GM19455 (cell line): ENCODE results near the gene NCKAP5.

Source experiments
- ATAC-seq: cut with Tn5 transposase; IDR thresholded peaks from one replicate; pipeline ENCODE4 v1.9.1; 2021; ENCODE audit not compliant: unreplicated experiment

NCKAP5 gene

GRCh38 chr2:133122529-133122928, 445.7 kb downstream of the NCKAP5 start:
- ATAC-seq: no peak

GRCh38 chr2:133120310-133120709, 448.0 kb downstream of the NCKAP5 start:
- no peak for ATAC-seq

GRCh38 chr2:133110201-133110600, 458.1 kb downstream of the NCKAP5 start:
- no peak for ATAC-seq

GRCh38 chr2:133109772-133110171, 458.5 kb downstream of the NCKAP5 start:
- no peak for ATAC-seq

GRCh38 chr2:133107058-133107815, 461.0 kb downstream of the NCKAP5 start:
- ATAC-seq: no peak

- no peak for ATAC-seq
These were observed 463.4 kb downstream of the NCKAP5 start for GRCh38 chr2:133104871-133105270.

- ATAC-seq: no peak
These were observed 469.5 kb downstream of the NCKAP5 start for GRCh38 chr2:133098787-133099186.

- no peak for ATAC-seq
These were observed 470.6 kb downstream of the NCKAP5 start for GRCh38 chr2:133097666-133098065.

- ATAC-seq: no peak
These were observed 475.7 kb downstream of the NCKAP5 start for GRCh38 chr2:133092571-133092970.

- ATAC-seq: no peak
These were observed 477.9 kb downstream of the NCKAP5 start for GRCh38 chr2:133090358-133090757.

GRCh38 chr2:133086176-133086575, 482.1 kb downstream of the NCKAP5 start:
- no peak for ATAC-seq

- no peak for ATAC-seq
These were observed 482.6 kb downstream of the NCKAP5 start for GRCh38 chr2:133085646-133086045.

- no peak for ATAC-seq
These were observed 486.2 kb downstream of the NCKAP5 start for GRCh38 chr2:133082034-133082433.

- no peak for ATAC-seq
These were observed 487.4 kb downstream of the NCKAP5 start for GRCh38 chr2:133080822-133081221.

- ATAC-seq: no peak
These were observed 489.4 kb downstream of the NCKAP5 start for GRCh38 chr2:133078667-133079411.

- ATAC-seq: no peak
These were observed 490.9 kb downstream of the NCKAP5 start for GRCh38 chr2:133077269-133077822.

GRCh38 chr2:133072837-133073694, 495.2 kb downstream of the NCKAP5 start:
- ATAC-seq: no peak

GRCh38 chr2:133063775-133064174, 504.5 kb downstream of the NCKAP5 start:
- ATAC-seq: no peak

- no peak for ATAC-seq
These were observed 505.2 kb downstream of the NCKAP5 start for GRCh38 chr2:133062931-133063665.

GRCh38 chr2:133061874-133062593, 506.2 kb downstream of the NCKAP5 start:
- ATAC-seq: no peak
